Omental fat pad (tissue), 4 donors: Measurements from ENCODE around the gene IL1B. TPM values are rescaled to one million over a fixed set of nuclear protein-coding genes. Genes with fewer than 3 reads are reported as not detected.

Source experiments
- ATAC-seq: fragments of 150-250 bp; one replicate; pipeline ENCODE4 v1.9.1; 2016; ENCODE audit warnings: mild to moderate bottlenecking, moderate library complexity; ENCODE audit not compliant: low FRiP score
- DNase-seq: peaks from one replicate; pipeline ENCODE4 v3.0.0-alpha.2; 2019; ENCODE audit warnings: low spot score
- total RNA-seq, 4 donors: library from RNA; depleted of rRNA; stranded (reverse); fragments of >200 nt; gene quantifications; one replicate each; pipeline ENCODE4 v1.1.0, GENCODE V29; 2016
- TF ChIP-seq, protein P1 (sequence below), 3 donors: fragments of 450-650 bp; IDR thresholded peaks; one replicate each; pipeline ENCODE4 v1.5.1; 2016 to 2017; ENCODE audit warnings: antibody characterized with exemption in 3 of 3, mild to moderate bottlenecking in 3 of 3, moderate library complexity in 2 of 3

The IL1B gene
- total RNA-seq, 4 donors from 2014 or later, result 2.6 to 50.5 (median 7.3) TPM

- TF ChIP-seq, protein P1, sequence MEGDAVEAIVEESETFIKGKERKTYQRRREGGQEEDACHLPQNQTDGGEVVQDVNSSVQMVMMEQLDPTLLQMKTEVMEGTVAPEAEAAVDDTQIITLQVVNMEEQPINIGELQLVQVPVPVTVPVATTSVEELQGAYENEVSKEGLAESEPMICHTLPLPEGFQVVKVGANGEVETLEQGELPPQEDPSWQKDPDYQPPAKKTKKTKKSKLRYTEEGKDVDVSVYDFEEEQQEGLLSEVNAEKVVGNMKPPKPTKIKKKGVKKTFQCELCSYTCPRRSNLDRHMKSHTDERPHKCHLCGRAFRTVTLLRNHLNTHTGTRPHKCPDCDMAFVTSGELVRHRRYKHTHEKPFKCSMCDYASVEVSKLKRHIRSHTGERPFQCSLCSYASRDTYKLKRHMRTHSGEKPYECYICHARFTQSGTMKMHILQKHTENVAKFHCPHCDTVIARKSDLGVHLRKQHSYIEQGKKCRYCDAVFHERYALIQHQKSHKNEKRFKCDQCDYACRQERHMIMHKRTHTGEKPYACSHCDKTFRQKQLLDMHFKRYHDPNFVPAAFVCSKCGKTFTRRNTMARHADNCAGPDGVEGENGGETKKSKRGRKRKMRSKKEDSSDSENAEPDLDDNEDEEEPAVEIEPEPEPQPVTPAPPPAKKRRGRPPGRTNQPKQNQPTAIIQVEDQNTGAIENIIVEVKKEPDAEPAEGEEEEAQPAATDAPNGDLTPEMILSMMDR (IDR thresholded peaks at IDR 0.05), result no peak
Measured at GRCh38 chr2:112805542-112805941, 31.0 kb downstream of the IL1B start.

DNA sequence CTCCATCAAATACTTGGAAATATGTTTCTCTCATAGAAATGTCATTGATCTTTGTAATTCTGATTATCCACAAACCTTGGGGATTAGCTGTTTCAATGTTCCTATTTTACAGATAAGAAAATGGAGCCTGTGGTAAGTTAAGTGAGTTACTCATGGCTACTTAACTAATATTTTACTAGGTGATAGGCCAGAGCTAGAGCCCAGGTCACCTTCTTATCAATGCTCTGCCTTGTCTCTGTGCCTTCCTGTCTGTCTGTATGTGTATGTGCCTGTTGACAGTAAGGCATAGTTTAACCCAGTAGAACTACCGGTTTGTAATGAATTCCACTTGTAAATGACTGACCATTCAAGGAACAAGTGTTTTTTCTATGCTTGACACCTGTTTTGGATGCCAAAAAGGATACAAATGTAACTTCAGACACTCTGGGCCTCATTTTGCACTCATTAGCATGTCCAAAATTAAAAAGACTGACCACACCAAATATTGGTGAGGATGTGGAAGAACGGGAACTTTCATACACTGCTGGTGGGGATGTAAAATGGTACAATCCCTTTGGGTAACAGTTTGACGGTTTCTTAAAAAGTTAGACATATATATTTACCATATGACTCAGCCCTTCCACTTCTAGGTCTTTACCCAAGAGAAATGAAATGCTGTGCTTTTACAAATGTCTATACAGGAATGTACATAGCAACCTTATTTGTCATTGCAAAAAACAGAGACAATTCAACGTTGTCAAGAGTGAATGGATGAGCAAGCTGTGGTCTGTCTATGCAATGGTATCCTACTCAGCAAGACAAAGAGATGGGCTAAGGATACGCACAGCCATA, 32.7 kb downstream of the IL1B start:
- DNase-seq, result no peak
- TF ChIP-seq, protein P1 (IDR thresholded peaks at IDR 0.05), result no peak
- ATAC-seq, result no peak

More at GRCh38 chr2:112805542-112805941, 31.0 kb downstream of the IL1B start:
- DNase-seq, result no peak
- ATAC-seq, result no peak

GRCh38 chr2:112800881-112801583, 35.5 kb downstream of the IL1B start:
- ATAC-seq (no peak), DNase-seq (no peak)
- TF ChIP-seq, protein P1 (IDR thresholded peaks at IDR 0.05), result no peak

- DNase-seq, result no peak
- no peak for ATAC-seq
- TF ChIP-seq, protein P1 (IDR thresholded peaks at IDR 0.05), result no peak
Measured at GRCh38 chr2:112798979-112799975, 37.3 kb downstream of the IL1B start.

DNA sequence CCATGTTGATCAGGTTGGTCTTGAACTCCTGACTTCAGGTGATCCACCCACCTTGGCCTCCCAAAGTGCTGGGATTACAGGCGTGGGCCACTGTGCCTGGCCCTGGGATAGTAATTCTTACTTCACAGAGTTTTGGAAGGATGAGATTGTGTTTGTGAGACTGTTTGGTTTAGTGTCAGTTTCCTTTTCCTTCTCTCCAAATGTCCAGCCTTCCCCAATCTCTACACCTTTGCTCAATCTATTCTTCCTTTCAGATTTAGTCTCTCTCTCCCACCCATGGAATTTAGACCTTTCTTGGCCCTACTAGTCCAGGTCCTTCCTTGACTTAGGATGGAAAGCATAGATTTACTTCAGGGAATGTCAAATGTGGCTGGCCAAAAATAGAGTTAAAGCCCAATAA, 40.1 kb downstream of the IL1B start:
- DNase-seq (no peak), ATAC-seq (no peak)
- TF ChIP-seq, protein P1 (IDR thresholded peaks at IDR 0.05), result no peak

GRCh38 chr2:112795774-112796173, 40.8 kb downstream of the IL1B start:
- DNase-seq, result no peak
- ATAC-seq, result no peak
- TF ChIP-seq, protein P1 (IDR thresholded peaks at IDR 0.05), result no peak
